Measurements from ENCODE around the gene MDM2. TPM values are rescaled to one million over a fixed set of nuclear protein-coding genes. Genes with fewer than 3 reads are reported as not detected.

Gene MDM2
- total and polyA plus RNA-seq, 2 donors (not counting 1 experiment from before 2014, with no cell fraction given): 6.1 to 78.7 TPM

DNA sequence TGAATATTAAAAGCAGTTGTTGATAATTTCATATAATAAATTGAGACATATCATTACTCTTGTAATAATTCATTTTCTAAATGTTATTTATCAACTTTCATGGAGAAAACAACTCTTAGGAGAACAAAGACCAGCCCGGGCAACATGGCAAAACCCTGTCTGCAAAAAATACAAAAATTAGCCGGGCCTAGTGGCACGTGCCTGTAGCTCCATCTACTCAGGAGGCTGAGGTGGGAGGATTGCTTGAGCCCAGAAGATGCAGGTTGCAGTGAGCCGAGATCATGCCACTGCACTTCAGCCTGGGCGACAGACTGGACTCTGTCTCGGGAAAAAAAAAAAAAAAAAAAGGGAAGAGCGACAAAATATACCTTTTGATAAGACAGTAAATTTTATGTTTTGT is 40.8 kb upstream of the MDM2 start:
- 100% methylated on average over 2 of the region's 7 CpGs for WGBS (ENCODE audit: insufficient coverage)
- Histone ChIP-seq H3K9me3 (ENCODE audit: control extremely low read depth in 1 of 3, control insufficient read depth in 2 of 3, insufficient read depth in 1 of 3, low read length in 2 of 3) (no peaks in the 10 kb centered on the region), H3K4me1 (ENCODE audit: control insufficient read depth in 2 of 2, insufficient read depth in 2 of 2, low read length in 2 of 2) (peaks cover 0 to 3% of the 10 kb centered on the region in 2 donors), H3K27ac (ENCODE audit: low read length in 2 of 2) (no peak overlapping the region), H4K20me1 (ENCODE audit: control insufficient read depth, insufficient read depth, low read length, poor library complexity, severe bottlenecking) (no peaks in the 10 kb centered on the region), H3K36me3 (replicated peaks in 1 of 2; ENCODE audit: control extremely low read depth in 1 of 2, control insufficient read depth in 1 of 2, extremely low read depth in 1 of 2, insufficient read depth in 2 of 2, low read length in 1 of 2) (peaks cover 0 to 19% of the 10 kb centered on the region in 2 experiments), H3K4me3 (ENCODE audit: control extremely low read depth in 1 of 5, extremely low read depth in 1 of 5, insufficient read depth in 1 of 5, low read depth in 2 of 5, low read length in 4 of 5) (no peak overlapping the region), H2AFZ (ENCODE audit: insufficient read depth, low read depth, low read length, poor library complexity, severe bottlenecking) (no peak overlapping the region), H3K79me2 (ENCODE audit: control insufficient read depth, insufficient read depth, low read length) (no peaks in the 10 kb centered on the region), H3K27me3 (replicated peaks in 1 of 4; ENCODE audit: control extremely low read depth in 1 of 4, control insufficient read depth in 3 of 4, insufficient read depth in 4 of 4, low read length in 3 of 4) (no peaks in the 10 kb centered on the region), H3K9ac (ENCODE audit: low read length) (no peak overlapping the region), H3K4me2 (replicated peaks; ENCODE audit: low read depth, low read length, poor library complexity, severe bottlenecking) (no peak overlapping the region)
- Mint-ChIP-seq H3K4me3 (no peak overlapping the region), H3K27me3 (no peaks in the 10 kb centered on the region), H3K27ac (no peak overlapping the region), H3K4me1 (peaks cover 3% of the 10 kb centered on the region), H3K9me3 (ENCODE audit: insufficient read depth) (no peaks in the 10 kb centered on the region)
- ChIA-PET CTCF (no interaction called here), POLR2A (no interaction called here)
- DNase-seq (no peak), ATAC-seq (ENCODE audit: low read depth) (no peak)
- intact Hi-C loops (cut with micrococcal nuclease): no loop called here
- TF ChIP-seq EZH2 (IDR thresholded peaks at IDR 0.05; ENCODE audit: borderline replicate concordance, insufficient read depth, low read depth, low read length, poor library complexity, severe bottlenecking): no peak
- TF ChIP-seq, protein P1, sequence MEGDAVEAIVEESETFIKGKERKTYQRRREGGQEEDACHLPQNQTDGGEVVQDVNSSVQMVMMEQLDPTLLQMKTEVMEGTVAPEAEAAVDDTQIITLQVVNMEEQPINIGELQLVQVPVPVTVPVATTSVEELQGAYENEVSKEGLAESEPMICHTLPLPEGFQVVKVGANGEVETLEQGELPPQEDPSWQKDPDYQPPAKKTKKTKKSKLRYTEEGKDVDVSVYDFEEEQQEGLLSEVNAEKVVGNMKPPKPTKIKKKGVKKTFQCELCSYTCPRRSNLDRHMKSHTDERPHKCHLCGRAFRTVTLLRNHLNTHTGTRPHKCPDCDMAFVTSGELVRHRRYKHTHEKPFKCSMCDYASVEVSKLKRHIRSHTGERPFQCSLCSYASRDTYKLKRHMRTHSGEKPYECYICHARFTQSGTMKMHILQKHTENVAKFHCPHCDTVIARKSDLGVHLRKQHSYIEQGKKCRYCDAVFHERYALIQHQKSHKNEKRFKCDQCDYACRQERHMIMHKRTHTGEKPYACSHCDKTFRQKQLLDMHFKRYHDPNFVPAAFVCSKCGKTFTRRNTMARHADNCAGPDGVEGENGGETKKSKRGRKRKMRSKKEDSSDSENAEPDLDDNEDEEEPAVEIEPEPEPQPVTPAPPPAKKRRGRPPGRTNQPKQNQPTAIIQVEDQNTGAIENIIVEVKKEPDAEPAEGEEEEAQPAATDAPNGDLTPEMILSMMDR (IDR thresholded peaks at IDR 0.05): no peak

DNA sequence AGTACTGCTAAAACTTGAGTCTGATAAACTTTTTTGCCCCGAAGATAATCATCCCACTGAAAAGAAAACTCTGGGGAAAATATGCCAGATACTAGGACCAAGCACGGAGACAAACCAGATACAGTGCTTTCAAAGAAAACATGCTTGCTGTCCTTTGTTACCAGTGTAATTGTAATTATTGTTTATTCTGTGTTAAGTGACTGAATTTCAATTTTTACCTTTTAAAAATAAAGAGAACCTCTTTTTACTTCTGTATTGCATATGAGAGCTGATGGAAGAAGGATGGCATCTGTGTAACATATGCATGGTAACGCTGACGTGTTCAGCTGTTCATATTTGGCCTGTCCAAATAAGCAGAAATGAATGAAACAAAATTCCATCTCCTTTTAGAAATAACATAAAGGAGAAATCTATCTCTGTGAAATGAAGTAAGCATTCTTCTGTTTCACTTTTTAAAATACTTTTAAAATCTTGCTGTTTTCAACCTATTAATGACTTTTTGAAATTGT is 39.5 kb upstream of the MDM2 start:
- ATAC-seq (ENCODE audit: low read depth): no peak
- H3K36me3 ChIP-seq (replicated peaks in 1 of 2; ENCODE audit: control extremely low read depth in 1 of 2, control insufficient read depth in 1 of 2, extremely low read depth in 1 of 2, insufficient read depth in 2 of 2, low read length in 1 of 2): peaks cover 0 to 11% of the 10 kb centered on the region in 2 experiments
- no peak for DNase-seq
- peaks cover 15% of the 10 kb centered on the region for H3K4me1 Mint-ChIP-seq
- H3K4me2 ChIP-seq (replicated peaks; ENCODE audit: low read depth, low read length, poor library complexity, severe bottlenecking): no peak overlapping the region
- no peaks in the 10 kb centered on the region for H4K20me1 ChIP-seq (ENCODE audit: control insufficient read depth, insufficient read depth, low read length, poor library complexity, severe bottlenecking)
- H3K4me3 ChIP-seq (ENCODE audit: control extremely low read depth in 1 of 5, extremely low read depth in 1 of 5, insufficient read depth in 1 of 5, low read depth in 2 of 5, low read length in 4 of 5): no peak overlapping the region
- no CpG with 5 or more reads among the region's 4 CpGs for WGBS (ENCODE audit: insufficient coverage)
- no peak overlapping the region for H2AFZ ChIP-seq (ENCODE audit: insufficient read depth, low read depth, low read length, poor library complexity, severe bottlenecking)
- no peaks in the 10 kb centered on the region for H3K9me3 ChIP-seq (ENCODE audit: control extremely low read depth in 1 of 3, control insufficient read depth in 2 of 3, insufficient read depth in 1 of 3, low read length in 2 of 3)
- H3K27me3 ChIP-seq (replicated peaks in 1 of 4; ENCODE audit: control extremely low read depth in 1 of 4, control insufficient read depth in 3 of 4, insufficient read depth in 4 of 4, low read length in 3 of 4): no peaks in the 10 kb centered on the region
- H3K79me2 ChIP-seq (ENCODE audit: control insufficient read depth, insufficient read depth, low read length): no peaks in the 10 kb centered on the region
- no peak overlapping the region for H3K27ac Mint-ChIP-seq
- H3K4me3 Mint-ChIP-seq: no peak overlapping the region
- CTCF ChIA-PET: no interaction called here
- H3K9ac ChIP-seq (ENCODE audit: low read length): no peak overlapping the region
- no peak overlapping the region for H3K27ac ChIP-seq (ENCODE audit: low read length in 2 of 2)
- TF ChIP-seq EZH2 (IDR thresholded peaks at IDR 0.05; ENCODE audit: borderline replicate concordance, insufficient read depth, low read depth, low read length, poor library complexity, severe bottlenecking): no peak
- TF ChIP-seq, protein P1 (IDR thresholded peaks at IDR 0.05): no peak
- no peaks in the 10 kb centered on the region for H3K27me3 Mint-ChIP-seq
- POLR2A ChIA-PET: no interaction called here
- H3K9me3 Mint-ChIP-seq (ENCODE audit: insufficient read depth): no peaks in the 10 kb centered on the region
- intact Hi-C loops (cut with micrococcal nuclease): no loop called here
- peaks cover 12 to 13% of the 10 kb centered on the region in 2 donors for H3K4me1 ChIP-seq (ENCODE audit: control insufficient read depth in 2 of 2, insufficient read depth in 2 of 2, low read length in 2 of 2)
